Measurements from ENCODE around the gene UNC5A.

DNA sequence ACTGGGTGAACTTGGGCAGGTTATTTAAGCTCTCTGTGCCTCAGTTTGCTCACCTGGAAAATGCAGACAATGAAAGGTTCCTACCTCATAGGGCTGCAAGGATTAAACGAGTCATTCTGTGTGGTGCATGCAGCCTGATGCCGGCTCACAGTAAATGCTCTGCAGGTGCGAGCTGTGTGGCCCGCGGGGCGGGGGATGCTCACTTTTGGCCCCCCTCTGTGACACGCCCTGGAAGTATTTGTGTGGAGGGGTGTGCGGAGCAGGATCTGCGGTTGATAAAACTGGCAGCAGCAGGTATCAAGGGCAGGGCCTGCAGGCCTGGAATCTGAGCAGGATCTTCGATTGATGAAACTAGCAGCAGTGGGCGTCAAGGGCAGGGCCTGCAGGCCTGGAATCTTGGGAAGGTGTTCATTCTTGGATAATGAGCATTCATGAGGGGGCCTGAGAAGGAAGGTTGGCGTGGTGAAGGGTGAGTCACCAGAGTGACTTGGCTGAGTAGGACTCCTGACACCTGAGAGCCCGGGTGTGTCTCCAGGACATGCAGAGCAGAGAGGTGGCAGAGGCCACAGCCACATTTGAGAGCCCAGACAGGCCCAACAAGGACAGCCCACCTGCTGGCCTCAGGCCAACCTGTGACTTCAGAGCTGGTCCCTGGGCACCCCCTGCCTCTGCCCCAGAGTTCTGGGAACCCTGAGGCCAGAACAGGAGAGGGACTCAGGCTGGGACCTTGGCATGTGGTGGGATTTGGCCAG, 11.9 kb downstream of the UNC5A start:
- TF ChIP-seq, protein P1, sequence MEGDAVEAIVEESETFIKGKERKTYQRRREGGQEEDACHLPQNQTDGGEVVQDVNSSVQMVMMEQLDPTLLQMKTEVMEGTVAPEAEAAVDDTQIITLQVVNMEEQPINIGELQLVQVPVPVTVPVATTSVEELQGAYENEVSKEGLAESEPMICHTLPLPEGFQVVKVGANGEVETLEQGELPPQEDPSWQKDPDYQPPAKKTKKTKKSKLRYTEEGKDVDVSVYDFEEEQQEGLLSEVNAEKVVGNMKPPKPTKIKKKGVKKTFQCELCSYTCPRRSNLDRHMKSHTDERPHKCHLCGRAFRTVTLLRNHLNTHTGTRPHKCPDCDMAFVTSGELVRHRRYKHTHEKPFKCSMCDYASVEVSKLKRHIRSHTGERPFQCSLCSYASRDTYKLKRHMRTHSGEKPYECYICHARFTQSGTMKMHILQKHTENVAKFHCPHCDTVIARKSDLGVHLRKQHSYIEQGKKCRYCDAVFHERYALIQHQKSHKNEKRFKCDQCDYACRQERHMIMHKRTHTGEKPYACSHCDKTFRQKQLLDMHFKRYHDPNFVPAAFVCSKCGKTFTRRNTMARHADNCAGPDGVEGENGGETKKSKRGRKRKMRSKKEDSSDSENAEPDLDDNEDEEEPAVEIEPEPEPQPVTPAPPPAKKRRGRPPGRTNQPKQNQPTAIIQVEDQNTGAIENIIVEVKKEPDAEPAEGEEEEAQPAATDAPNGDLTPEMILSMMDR (IDR thresholded peaks at IDR 0.05) = no peak
- no peak for TF ChIP-seq POLR2A (IDR thresholded peaks at IDR 0.05)
